ENCODE data around the gene MID1. TPM values are rescaled to one million over a fixed set of nuclear protein-coding genes. Genes with fewer than 3 reads are reported as not detected.

Gene MID1
- polyA plus RNA-seq, 1 donor = 11.1 TPM

DNA sequence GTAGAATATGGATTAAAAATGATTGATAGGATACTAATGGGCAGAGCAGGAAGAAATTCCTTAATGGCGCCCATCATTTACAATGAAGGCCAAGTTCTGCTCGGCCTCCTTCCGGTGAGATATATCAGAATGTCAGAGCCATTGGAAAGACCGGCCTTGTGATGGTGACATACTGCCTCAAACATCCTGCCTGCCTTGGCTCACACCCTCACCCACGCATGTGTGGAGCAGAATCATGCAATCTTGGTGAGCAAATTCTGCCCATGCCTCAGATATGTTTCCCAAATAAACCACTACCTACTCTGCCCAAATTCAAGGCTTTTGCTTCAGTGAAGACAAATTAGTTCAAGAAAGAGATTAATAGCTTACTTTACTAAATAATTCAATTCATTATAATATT is 163.3 kb downstream of the MID1 start:
- no peaks in the 10 kb centered on the region for H3K9me3 ChIP-seq (ENCODE audit: control insufficient read depth, low read depth, low read length)
- no peaks in the 10 kb centered on the region for H3K27me3 ChIP-seq (ENCODE audit: control insufficient read depth, insufficient read depth, low read length)
- no peak overlapping the region for H3K4me3 ChIP-seq (ENCODE audit: low read length)
- WGBS (ENCODE audit: insufficient coverage, low lambda C conversion rate) = no CpG with 5 or more reads among the region's 5 CpGs
- H3K36me3 ChIP-seq (ENCODE audit: control insufficient read depth, insufficient read depth, low read length) = peaks cover 15% of the 10 kb centered on the region
- no peak overlapping the region for H3K27ac ChIP-seq (ENCODE audit: low read length)
- H3K4me1 ChIP-seq (ENCODE audit: control insufficient read depth, insufficient read depth, low read length) = no peaks in the 10 kb centered on the region
- DNase-seq = no peak

DNA sequence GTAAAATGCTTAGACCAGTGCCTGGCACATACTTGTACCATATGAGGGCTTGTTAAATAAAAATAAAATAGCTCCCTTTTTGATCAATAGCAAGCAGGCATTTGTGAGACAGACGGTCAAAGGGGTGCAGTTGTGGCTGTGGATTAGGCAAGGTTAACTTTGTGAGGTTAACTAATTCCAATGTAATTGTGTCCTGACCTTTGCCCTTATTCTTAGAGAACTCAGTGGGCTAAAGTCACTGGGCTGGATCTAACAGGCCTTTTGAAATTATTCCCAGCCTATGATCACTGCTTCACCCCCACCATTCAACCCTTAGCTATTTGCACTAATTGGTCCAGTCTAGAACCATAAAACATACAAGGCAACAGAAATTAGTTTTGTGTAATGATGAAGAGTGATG is 166.4 kb downstream of the MID1 start:
- WGBS (ENCODE audit: insufficient coverage, low lambda C conversion rate) = no CpG with 5 or more reads among the region's 1 CpG
- no peaks in the 10 kb centered on the region for H3K4me1 ChIP-seq (ENCODE audit: control insufficient read depth, insufficient read depth, low read length)
- no peak overlapping the region for H3K4me3 ChIP-seq (ENCODE audit: low read length)
- H3K27ac ChIP-seq (ENCODE audit: low read length) = no peak overlapping the region
- DNase-seq = no peak
- no peaks in the 10 kb centered on the region for H3K9me3 ChIP-seq (ENCODE audit: control insufficient read depth, low read depth, low read length)
- peaks cover 18% of the 10 kb centered on the region for H3K36me3 ChIP-seq (ENCODE audit: control insufficient read depth, insufficient read depth, low read length)
- no peaks in the 10 kb centered on the region for H3K27me3 ChIP-seq (ENCODE audit: control insufficient read depth, insufficient read depth, low read length)

DNA sequence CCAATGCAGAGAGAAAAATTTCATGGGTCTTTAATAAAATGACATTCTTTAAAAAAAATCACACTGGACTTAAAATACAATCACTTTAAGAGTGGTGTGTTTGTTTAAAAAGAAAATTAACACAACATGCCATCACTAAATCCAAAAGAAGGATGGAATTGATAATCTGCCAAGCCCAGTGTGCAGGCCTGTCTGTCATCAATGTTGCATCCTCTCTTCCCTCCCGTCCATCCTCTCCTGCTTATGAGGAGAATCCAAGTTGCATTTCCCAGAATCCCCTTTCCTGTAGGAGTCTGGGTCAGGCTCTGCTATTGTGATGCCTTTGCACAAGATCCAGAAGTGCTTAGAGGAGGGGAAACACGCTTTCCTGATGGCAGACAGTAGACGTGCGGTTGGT is 169.4 kb downstream of the MID1 start:
- no CpG with 5 or more reads among the region's 4 CpGs for WGBS (ENCODE audit: insufficient coverage, low lambda C conversion rate)
- peaks cover 16% of the 10 kb centered on the region for H3K36me3 ChIP-seq (ENCODE audit: control insufficient read depth, insufficient read depth, low read length)
- H3K27ac ChIP-seq (ENCODE audit: low read length) = no peak overlapping the region
- no peaks in the 10 kb centered on the region for H3K4me1 ChIP-seq (ENCODE audit: control insufficient read depth, insufficient read depth, low read length)
- H3K9me3 ChIP-seq (ENCODE audit: control insufficient read depth, low read depth, low read length) = no peaks in the 10 kb centered on the region
- no peaks in the 10 kb centered on the region for H3K27me3 ChIP-seq (ENCODE audit: control insufficient read depth, insufficient read depth, low read length)
- DNase-seq = no peak
- H3K4me3 ChIP-seq (ENCODE audit: low read length) = no peak overlapping the region

GRCh38 chrX:10450229-10450958 is 170.0 kb downstream of the MID1 start:
- no CpG with 5 or more reads among the region's 5 CpGs for WGBS (ENCODE audit: insufficient coverage, low lambda C conversion rate)
- Histone ChIP-seq H3K36me3 (ENCODE audit: control insufficient read depth, insufficient read depth, low read length) (peaks cover 16% of the 10 kb centered on the region), H3K9me3 (ENCODE audit: control insufficient read depth, low read depth, low read length) (no peaks in the 10 kb centered on the region), H3K4me3 (ENCODE audit: low read length) (no peak overlapping the region), H3K27ac (ENCODE audit: low read length) (no peak overlapping the region), H3K4me1 (ENCODE audit: control insufficient read depth, insufficient read depth, low read length) (no peaks in the 10 kb centered on the region), H3K27me3 (ENCODE audit: control insufficient read depth, insufficient read depth, low read length) (no peaks in the 10 kb centered on the region)
- no peak for DNase-seq

DNA sequence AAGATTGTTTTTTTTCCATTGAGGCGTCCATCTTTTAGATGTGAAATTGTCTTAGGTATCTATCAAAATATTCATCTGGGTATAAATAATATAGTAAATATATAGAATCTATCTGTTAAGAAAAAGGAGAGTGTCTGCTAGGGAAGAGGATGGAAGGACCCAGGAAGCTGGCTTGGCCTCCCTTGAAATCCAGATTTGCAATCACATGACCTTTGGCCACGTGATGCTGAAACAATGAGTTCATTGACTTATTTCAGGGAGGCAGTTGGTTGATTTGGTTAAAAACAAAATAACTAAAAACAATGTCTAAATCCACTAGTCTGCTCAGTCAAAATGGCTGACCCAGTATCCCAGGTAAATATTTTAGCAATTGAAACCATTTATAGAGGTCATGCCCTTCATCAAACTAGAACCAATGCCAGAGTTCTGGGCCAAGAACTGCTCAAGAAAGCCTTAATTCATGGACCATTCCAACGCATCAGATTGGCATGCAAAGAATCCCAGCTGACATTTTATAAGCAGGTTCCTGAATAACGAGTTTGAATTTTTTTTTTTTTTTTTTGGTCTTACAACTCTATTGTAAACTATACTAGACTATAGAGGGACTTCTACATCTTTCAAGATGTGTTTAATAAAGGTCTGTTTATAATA is 172.7 kb downstream of the MID1 start:
- no peaks in the 10 kb centered on the region for H3K4me1 ChIP-seq (ENCODE audit: control insufficient read depth, insufficient read depth, low read length)
- no peaks in the 10 kb centered on the region for H3K9me3 ChIP-seq (ENCODE audit: control insufficient read depth, low read depth, low read length)
- no peak overlapping the region for H3K27ac ChIP-seq (ENCODE audit: low read length)
- H3K27me3 ChIP-seq (ENCODE audit: control insufficient read depth, insufficient read depth, low read length) = no peaks in the 10 kb centered on the region
- peaks cover 6% of the 10 kb centered on the region for H3K36me3 ChIP-seq (ENCODE audit: control insufficient read depth, insufficient read depth, low read length)
- DNase-seq = no peak
- no CpG with 5 or more reads among the region's 4 CpGs for WGBS (ENCODE audit: insufficient coverage, low lambda C conversion rate)
- H3K4me3 ChIP-seq (ENCODE audit: low read length) = no peak overlapping the region

DNA sequence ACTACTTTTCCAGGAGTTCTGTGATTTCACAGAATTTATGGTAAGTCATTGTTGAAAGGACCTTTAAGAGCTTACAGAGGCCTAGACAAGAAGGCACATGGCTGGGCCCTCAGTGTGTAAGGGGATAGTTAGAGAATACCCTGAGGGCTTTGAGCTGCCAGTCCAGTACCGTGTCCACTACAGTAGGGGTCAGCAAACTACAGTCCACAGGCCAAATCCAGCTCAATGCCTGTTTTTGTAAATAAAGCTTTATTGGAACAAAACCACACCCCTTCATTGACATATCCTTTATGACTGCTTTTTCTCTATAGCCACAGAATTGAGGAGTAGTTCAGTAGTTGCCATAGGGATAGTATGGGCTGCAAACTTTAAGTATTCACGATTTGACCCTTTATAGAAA is 176.2 kb downstream of the MID1 start:
- no peak overlapping the region for H3K4me3 ChIP-seq (ENCODE audit: low read length)
- no peak overlapping the region for H3K27ac ChIP-seq (ENCODE audit: low read length)
- H3K27me3 ChIP-seq (ENCODE audit: control insufficient read depth, insufficient read depth, low read length) = no peaks in the 10 kb centered on the region
- no CpG with 5 or more reads among the region's 2 CpGs for WGBS (ENCODE audit: insufficient coverage, low lambda C conversion rate)
- peaks cover 4% of the 10 kb centered on the region for H3K36me3 ChIP-seq (ENCODE audit: control insufficient read depth, insufficient read depth, low read length)
- no peaks in the 10 kb centered on the region for H3K9me3 ChIP-seq (ENCODE audit: control insufficient read depth, low read depth, low read length)
- DNase-seq = no peak
- no peaks in the 10 kb centered on the region for H3K4me1 ChIP-seq (ENCODE audit: control insufficient read depth, insufficient read depth, low read length)

DNA sequence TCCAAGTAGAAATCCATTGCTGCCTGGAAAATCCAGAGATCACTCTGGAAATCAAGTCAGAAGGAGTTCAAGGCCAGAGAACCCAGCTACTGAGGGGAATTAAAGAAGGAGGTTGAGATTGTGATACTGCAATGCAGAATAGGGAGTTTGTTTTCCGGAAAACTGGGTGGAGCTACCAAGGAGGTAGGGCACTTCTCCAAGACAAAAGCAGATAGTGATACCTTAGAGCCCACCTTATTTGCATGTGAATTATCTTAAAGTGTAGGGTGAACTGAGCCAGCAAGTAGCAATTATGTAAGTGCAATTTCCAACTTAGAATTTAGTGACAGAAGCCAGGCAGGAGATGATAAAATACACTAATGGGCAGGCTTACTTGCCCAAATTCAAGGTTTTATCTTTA is 178.9 kb downstream of the MID1 start:
- DNase-seq = no peak
- H3K4me3 ChIP-seq (ENCODE audit: low read length) = no peak overlapping the region
- no peaks in the 10 kb centered on the region for H3K36me3 ChIP-seq (ENCODE audit: control insufficient read depth, insufficient read depth, low read length)
- no peak overlapping the region for H3K27ac ChIP-seq (ENCODE audit: low read length)
- WGBS (ENCODE audit: insufficient coverage, low lambda C conversion rate) = no CpG with 5 or more reads among the region's 1 CpG
- no peaks in the 10 kb centered on the region for H3K27me3 ChIP-seq (ENCODE audit: control insufficient read depth, insufficient read depth, low read length)
- no peaks in the 10 kb centered on the region for H3K9me3 ChIP-seq (ENCODE audit: control insufficient read depth, low read depth, low read length)
- no peaks in the 10 kb centered on the region for H3K4me1 ChIP-seq (ENCODE audit: control insufficient read depth, insufficient read depth, low read length)

DNA sequence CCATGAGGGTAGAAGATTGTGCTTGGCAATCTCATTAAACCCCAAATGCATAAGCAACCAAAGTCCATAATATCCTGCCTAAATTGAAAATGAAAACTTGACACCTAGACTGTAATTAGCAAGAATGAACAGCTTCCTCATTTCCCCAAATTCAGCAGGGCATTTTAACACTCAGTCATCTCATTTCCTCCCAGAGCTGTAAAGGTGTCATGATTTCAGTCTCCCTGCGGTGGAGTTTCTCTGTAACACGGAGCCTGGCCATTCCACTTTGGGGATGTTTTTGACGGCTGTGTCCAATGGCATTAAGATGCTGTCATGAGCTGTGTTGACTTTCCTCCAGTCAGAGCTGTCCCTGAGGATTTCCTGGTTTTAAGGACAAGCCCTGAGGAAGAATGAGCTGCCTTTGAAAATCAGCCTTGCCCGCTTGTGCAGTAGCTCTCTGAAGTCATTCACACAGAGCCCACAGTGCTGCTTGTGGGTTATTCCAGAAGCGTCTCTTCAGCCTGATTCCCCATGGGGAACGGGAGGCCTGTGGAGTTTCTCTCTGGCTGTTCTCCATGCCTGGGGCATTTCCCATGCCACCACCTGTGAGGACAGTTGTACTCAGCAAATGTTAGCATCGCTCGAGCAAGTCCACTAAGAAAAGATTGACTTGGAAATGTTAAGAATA is 187.0 kb downstream of the MID1 start:
- H3K36me3 ChIP-seq (ENCODE audit: control insufficient read depth, insufficient read depth, low read length) = no peaks in the 10 kb centered on the region
- H3K4me1 ChIP-seq (ENCODE audit: control insufficient read depth, insufficient read depth, low read length) = no peaks in the 10 kb centered on the region
- no peaks in the 10 kb centered on the region for H3K9me3 ChIP-seq (ENCODE audit: control insufficient read depth, low read depth, low read length)
- no peaks in the 10 kb centered on the region for H3K27me3 ChIP-seq (ENCODE audit: control insufficient read depth, insufficient read depth, low read length)
- no CpG with 5 or more reads among the region's 8 CpGs for WGBS (ENCODE audit: insufficient coverage, low lambda C conversion rate)
- H3K27ac ChIP-seq (ENCODE audit: low read length) = no peak overlapping the region
- H3K4me3 ChIP-seq (ENCODE audit: low read length) = no peak overlapping the region
- no peak for DNase-seq

GRCh38 chrX:10429908-10430307 is 190.5 kb downstream of the MID1 start:
- H3K4me1 ChIP-seq (ENCODE audit: control insufficient read depth, insufficient read depth, low read length) = no peaks in the 10 kb centered on the region
- no peak for DNase-seq
- H3K9me3 ChIP-seq (ENCODE audit: control insufficient read depth, low read depth, low read length) = no peaks in the 10 kb centered on the region
- H3K27me3 ChIP-seq (ENCODE audit: control insufficient read depth, insufficient read depth, low read length) = no peaks in the 10 kb centered on the region
- no peak overlapping the region for H3K27ac ChIP-seq (ENCODE audit: low read length)
- no peaks in the 10 kb centered on the region for H3K36me3 ChIP-seq (ENCODE audit: control insufficient read depth, insufficient read depth, low read length)
- no peak overlapping the region for H3K4me3 ChIP-seq (ENCODE audit: low read length)
- no CpG with 5 or more reads among the region's 5 CpGs for WGBS (ENCODE audit: insufficient coverage, low lambda C conversion rate)

GRCh38 chrX:10427249-10427648 is 193.1 kb downstream of the MID1 start:
- H3K27ac ChIP-seq (ENCODE audit: low read length) = no peak overlapping the region
- H3K4me3 ChIP-seq (ENCODE audit: low read length) = no peak overlapping the region
- H3K4me1 ChIP-seq (ENCODE audit: control insufficient read depth, insufficient read depth, low read length) = no peaks in the 10 kb centered on the region
- H3K36me3 ChIP-seq (ENCODE audit: control insufficient read depth, insufficient read depth, low read length) = no peaks in the 10 kb centered on the region
- H3K27me3 ChIP-seq (ENCODE audit: control insufficient read depth, insufficient read depth, low read length) = no peaks in the 10 kb centered on the region
- DNase-seq = no peak
- H3K9me3 ChIP-seq (ENCODE audit: control insufficient read depth, low read depth, low read length) = no peaks in the 10 kb centered on the region
